HepG2 (cell line): ENCODE data around the gene LUC7L2. TPM values are rescaled to one million over a fixed set of nuclear protein-coding genes. Genes with fewer than 3 reads are reported as not detected.

ENCODE experiments used
- AGO2 ChIP-seq: fragments of 200-400 bp; formaldehyde crosslinking; optimal IDR thresholded peaks from 2 replicates; pipeline ENCODE3; 2017; ENCODE audit warnings: mild to moderate bottlenecking, low read depth, low read length, moderate library complexity
- CCDC6 ChIP-seq: sonication (generic); formaldehyde crosslinking; IDR thresholded peaks from 2 replicates; pipeline ENCODE4 v1.8.1; 2022; ENCODE audit warnings: mild to moderate bottlenecking, missing genetic modification reagents, moderate library complexity
- FOXP1 ChIP-seq, 2 experiments: fragments of 450-650 bp in 1 of 2; IDR thresholded peaks; 2 replicates each; pipeline ENCODE4 v1.6.1; 2017 to 2018; ENCODE audit warnings: antibody characterized with exemption in 1 of 2
- HDAC1 ChIP-seq: sonication (generic); formaldehyde crosslinking; IDR thresholded peaks from 2 replicates; pipeline ENCODE4 v1.5.1; 2020; ENCODE audit warnings: mild to moderate bottlenecking, missing genetic modification reagents
- HNRNPUL1 ChIP-seq: fragments of 200-400 bp; formaldehyde crosslinking; IDR thresholded peaks from 2 replicates; pipeline ENCODE4 v1.6.1; 2017; ENCODE audit warnings: low read depth, mild to moderate bottlenecking, low read length, moderate library complexity
- MAFK ChIP-seq, 2 experiments: IDR thresholded peaks in 1 of 2; conservative IDR thresholded peaks in 1 of 2; 2 replicates each; pipeline ENCODE4 v1.6.1; 2011; ENCODE audit warnings: improper control_type of control experiment in 2 of 2, low read length in 2 of 2
- POGZ ChIP-seq: sonication (generic); formaldehyde crosslinking; IDR thresholded peaks from 2 replicates; pipeline ENCODE4 v1.4.0; 2020; ENCODE audit warnings: mild to moderate bottlenecking, missing genetic modification reagents
- REXO4 ChIP-seq: sonication (generic); formaldehyde crosslinking; IDR thresholded peaks from 2 replicates; pipeline ENCODE4 v1.8.0; 2022; ENCODE audit warnings: missing genetic modification reagents, mild to moderate bottlenecking, borderline replicate concordance
- U2AF1 ChIP-seq: fragments of 200-400 bp; formaldehyde crosslinking; optimal IDR thresholded peaks from 2 replicates; pipeline ENCODE3; 2017; ENCODE audit warnings: mild to moderate bottlenecking, low read depth, low read length
- ZNF343 ChIP-seq: sonication (generic); formaldehyde crosslinking; IDR thresholded peaks from 2 replicates; pipeline ENCODE4 v1.4.0; 2020; ENCODE audit warnings: mild to moderate bottlenecking, missing genetic modification reagents
- polyA plus RNA-seq, 8 experiments: library from polyadenylated mRNA; depleted of rRNA in 3 of 8; stranded (reverse) in 7 of 8; unstranded in 1 of 8; fragments of >200 nt; fragmentation: Illumina TruSeq in 4 of 8; extraction: Trizol in 4 of 8; gene quantifications; 2 replicates each; pipeline versions ENCODE4 v1.2.1 to v1.2.3, GENCODE V29; 2011 to 2016; ENCODE audit warnings: low read depth in 4 of 8, missing spikeins in 1 of 8, mixed read lengths in 1 of 8; ENCODE audit not compliant: insufficient read depth in 1 of 8
- total RNA-seq, 5 experiments: library from RNA; depleted of rRNA; stranded (reverse); fragments of >200 nt; fragmentation: Illumina TruSeq; extraction: Trizol; gene quantifications; 2 replicates each; pipeline ENCODE4 v1.2.3, GENCODE V29; 2016; ENCODE audit warnings: low read depth in 1 of 5
- TF ChIP-seq, protein P1 (sequence below): sonication (generic); formaldehyde crosslinking; IDR thresholded peaks from one replicate; pipeline ENCODE4 v1.5.1; 2020; ENCODE audit warnings: mild to moderate bottlenecking, missing genetic modification reagents; ENCODE audit errors: not compliant biosample characterization
- TF ChIP-seq, protein P2 (sequence below): sonication (generic); formaldehyde crosslinking; IDR thresholded peaks from 2 replicates; pipeline ENCODE4 v1.4.0; 2020; ENCODE audit warnings: missing genetic modification reagents
- TF ChIP-seq, protein P3 (sequence below): fragments of 450-650 bp; IDR thresholded peaks from 2 replicates; pipeline ENCODE4 v1.6.1; 2017; ENCODE audit warnings: mild to moderate bottlenecking

Gene LUC7L2
- total and polyA plus RNA-seq, 2 of the 13 experiments (the other 11 are each of a cell fraction or from before 2014, with no cell fraction given) = 17.9 to 50.7 TPM

DNA sequence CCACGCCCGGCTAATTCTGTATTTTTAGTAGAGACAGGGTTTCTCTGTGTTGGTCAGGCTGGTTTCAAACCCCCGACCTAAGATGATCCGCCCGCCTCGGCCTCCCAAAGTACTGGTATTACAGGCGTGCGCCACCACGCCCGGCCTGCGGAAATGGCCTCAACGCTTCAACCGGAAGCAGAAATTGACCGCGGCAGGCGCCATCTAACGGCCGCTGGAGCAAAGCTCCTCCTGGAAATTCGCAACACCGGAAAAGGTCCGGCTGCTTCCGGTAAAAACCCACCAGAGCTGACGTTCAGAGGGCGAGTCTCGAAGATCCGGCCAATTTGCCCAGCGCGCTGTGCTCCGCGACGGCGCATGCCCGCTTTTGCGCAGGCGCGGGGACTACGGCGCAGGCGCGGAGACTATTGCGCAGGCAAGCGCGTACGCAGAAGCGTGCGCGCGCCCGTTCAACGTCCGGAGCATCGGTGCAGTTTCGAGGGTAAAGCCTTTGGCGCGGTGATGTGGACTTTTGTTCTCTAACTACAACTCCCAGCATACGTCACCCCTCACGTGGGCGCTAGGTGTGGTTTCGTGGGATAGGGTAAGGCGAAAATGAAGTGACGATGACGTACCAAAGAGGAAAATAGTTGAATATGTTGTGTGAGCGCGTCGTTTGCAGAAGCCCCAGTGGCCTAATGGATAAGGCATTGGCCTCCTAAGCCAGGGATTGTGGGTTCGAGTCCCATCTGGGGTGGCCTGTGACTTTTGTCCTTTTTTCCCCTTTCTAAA, 19.5 kb upstream of the LUC7L2 start (continued):
- TF ChIP-seq FOXP1 (IDR thresholded peaks at IDR 0.05) (no peak), FOXP1 (CRISPR knock-in tag; IDR thresholded peaks at IDR 0.05) (no peak; the same call in 1 of the 2 replicates), U2AF1 (peak; percentile 19), HDAC1 (peak; percentile 75), POGZ (CRISPR knock-in tag) (peak; percentile 98), HNRNPUL1 (no peak), CCDC6 (peak; percentile 52), ZNF343 (CRISPR knock-in tag) (peak; percentile 77; the same call in 1 of the 2 replicates), MAFK (conservative IDR thresholded peaks at IDR 0.05 in 1 of 2, IDR thresholded peaks at IDR 0.05 in 1 of 2; ENCODE audit: low read length in 2 of 2) (no peak; a peak in 1 of 4 replicates), REXO4 (CRISPR knock-in tag) (no peak), AGO2 (no peak)
- TF ChIP-seq, protein P1, sequence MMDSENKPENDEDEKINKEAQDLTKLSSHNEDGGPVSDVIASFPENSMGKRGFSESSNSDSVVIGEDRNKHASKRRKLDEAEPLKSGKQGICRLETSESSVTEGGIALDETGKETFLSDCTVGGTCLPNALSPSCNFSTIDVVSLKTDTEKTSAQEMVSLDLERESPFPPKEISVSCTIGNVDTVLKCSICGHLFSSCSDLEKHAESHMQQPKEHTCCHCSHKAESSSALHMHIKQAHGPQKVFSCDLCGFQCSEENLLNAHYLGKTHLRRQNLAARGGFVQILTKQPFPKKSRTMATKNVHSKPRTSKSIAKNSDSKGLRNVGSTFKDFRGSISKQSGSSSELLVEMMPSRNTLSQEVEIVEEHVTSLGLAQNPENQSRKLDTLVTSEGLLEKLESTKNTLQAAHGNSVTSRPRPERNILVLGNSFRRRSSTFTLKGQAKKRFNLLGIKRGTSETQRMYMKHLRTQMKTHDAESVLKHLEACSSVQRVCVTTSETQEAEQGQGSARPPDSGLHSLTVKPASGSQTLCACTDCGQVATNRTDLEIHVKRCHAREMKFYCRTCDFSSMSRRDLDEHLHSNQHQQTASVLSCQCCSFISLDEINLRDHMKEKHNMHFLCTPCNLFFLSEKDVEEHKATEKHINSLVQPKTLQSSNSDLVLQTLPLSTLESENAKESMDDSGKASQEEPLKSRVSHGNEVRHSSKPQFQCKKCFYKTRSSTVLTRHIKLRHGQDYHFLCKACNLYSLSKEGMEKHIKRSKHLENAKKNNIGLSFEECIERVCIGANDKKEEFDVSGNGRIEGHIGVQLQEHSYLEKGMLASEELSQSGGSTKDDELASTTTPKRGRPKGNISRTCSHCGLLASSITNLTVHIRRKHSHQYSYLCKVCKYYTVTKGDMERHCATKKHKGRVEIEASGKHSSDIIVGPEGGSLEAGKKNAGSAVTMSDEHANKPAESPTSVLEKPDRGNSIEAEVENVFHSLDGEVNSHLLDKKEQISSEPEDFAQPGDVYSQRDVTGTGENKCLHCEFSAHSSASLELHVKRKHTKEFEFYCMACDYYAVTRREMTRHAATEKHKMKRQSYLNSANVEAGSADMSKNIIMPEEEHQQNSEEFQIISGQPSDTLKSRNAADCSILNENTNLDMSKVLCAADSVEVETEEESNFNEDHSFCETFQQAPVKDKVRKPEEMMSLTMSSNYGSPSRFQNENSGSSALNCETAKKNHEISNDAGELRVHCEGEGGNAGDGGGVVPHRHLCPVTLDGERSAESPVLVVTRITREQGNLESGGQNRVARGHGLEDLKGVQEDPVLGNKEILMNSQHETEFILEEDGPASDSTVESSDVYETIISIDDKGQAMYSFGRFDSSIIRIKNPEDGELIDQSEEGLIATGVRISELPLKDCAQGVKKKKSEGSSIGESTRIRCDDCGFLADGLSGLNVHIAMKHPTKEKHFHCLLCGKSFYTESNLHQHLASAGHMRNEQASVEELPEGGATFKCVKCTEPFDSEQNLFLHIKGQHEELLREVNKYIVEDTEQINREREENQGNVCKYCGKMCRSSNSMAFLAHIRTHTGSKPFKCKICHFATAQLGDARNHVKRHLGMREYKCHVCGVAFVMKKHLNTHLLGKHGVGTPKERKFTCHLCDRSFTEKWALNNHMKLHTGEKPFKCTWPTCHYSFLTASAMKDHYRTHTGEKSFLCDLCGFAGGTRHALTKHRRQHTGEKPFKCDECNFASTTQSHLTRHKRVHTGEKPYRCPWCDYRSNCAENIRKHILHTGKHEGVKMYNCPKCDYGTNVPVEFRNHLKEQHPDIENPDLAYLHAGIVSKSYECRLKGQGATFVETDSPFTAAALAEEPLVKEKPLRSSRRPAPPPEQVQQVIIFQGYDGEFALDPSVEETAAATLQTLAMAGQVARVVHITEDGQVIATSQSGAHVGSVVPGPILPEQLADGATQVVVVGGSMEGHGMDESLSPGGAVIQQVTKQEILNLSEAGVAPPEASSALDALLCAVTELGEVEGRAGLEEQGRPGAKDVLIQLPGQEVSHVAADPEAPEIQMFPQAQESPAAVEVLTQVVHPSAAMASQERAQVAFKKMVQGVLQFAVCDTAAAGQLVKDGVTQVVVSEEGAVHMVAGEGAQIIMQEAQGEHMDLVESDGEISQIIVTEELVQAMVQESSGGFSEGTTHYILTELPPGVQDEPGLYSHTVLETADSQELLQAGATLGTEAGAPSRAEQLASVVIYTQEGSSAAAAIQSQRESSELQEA (CRISPR knock-in tag) = peak; percentile 61
- TF ChIP-seq, protein P2, sequence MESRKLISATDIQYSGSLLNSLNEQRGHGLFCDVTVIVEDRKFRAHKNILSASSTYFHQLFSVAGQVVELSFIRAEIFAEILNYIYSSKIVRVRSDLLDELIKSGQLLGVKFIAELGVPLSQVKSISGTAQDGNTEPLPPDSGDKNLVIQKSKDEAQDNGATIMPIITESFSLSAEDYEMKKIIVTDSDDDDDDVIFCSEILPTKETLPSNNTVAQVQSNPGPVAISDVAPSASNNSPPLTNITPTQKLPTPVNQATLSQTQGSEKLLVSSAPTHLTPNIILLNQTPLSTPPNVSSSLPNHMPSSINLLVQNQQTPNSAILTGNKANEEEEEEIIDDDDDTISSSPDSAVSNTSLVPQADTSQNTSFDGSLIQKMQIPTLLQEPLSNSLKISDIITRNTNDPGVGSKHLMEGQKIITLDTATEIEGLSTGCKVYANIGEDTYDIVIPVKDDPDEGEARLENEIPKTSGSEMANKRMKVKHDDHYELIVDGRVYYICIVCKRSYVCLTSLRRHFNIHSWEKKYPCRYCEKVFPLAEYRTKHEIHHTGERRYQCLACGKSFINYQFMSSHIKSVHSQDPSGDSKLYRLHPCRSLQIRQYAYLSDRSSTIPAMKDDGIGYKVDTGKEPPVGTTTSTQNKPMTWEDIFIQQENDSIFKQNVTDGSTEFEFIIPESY (CRISPR knock-in tag) = peak; percentile 90
- TF ChIP-seq, protein P3, sequence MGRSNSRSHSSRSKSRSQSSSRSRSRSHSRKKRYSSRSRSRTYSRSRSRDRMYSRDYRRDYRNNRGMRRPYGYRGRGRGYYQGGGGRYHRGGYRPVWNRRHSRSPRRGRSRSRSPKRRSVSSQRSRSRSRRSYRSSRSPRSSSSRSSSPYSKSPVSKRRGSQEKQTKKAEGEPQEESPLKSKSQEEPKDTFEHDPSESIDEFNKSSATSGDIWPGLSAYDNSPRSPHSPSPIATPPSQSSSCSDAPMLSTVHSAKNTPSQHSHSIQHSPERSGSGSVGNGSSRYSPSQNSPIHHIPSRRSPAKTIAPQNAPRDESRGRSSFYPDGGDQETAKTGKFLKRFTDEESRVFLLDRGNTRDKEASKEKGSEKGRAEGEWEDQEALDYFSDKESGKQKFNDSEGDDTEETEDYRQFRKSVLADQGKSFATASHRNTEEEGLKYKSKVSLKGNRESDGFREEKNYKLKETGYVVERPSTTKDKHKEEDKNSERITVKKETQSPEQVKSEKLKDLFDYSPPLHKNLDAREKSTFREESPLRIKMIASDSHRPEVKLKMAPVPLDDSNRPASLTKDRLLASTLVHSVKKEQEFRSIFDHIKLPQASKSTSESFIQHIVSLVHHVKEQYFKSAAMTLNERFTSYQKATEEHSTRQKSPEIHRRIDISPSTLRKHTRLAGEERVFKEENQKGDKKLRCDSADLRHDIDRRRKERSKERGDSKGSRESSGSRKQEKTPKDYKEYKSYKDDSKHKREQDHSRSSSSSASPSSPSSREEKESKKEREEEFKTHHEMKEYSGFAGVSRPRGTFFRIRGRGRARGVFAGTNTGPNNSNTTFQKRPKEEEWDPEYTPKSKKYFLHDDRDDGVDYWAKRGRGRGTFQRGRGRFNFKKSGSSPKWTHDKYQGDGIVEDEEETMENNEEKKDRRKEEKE = no peak
